Measurements from ENCODE around the gene RIMS1.
"Not testable (repeated sequence)": the region's sequence is repeated elsewhere in the genome, so short reads cannot be mapped to it uniquely, and the experiment has no call there.

Gene RIMS1

DNA sequence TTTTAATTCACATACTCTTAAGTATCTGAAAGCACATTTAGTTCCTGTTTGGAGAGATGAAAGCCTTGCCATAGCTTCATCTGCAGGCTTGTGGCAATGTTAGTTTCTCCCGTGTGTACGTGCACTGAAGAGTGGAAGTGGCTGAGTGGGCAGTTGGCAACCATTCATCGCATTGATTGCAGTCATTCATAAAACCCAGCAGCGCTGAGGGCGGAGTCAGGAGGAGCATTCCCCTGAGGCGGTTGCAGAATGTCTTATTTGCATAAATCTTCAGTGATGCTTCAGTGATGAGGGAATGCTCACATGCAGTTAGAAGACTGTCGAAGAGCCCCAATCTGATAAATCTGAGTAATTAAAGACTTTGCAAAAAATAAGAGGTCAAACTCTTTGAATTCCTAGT lies 79.1 kb downstream of the RIMS1 start:
- no peak overlapping the region for H3K4me3 ChIP-seq
- H3K27ac ChIP-seq: no peak overlapping the region

DNA sequence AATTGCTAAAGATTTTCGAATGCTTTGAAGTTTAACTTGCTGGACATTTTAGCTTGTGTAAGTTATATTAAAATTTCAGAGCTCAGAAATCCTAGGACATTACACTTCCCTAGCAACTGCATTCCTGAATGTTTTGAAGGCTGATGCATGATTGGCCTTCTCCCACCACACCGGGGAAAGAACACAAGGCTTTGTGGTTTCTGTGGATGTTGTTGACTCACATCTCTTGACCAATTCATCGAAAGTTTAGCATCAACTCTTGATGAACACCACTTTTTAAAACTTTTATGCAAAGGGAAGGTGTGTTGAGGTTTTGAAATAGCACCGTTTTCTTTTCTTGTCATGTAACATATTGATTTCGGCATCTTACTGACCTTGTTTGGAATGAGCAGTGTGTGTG lies 81.1 kb downstream of the RIMS1 start:
- H3K4me3 ChIP-seq: no peak overlapping the region
- no peak overlapping the region for H3K27ac ChIP-seq

GRCh38 chr6:71977884-71978283 lies 91.5 kb downstream of the RIMS1 start:
- Histone ChIP-seq H3K4me3 (no peak overlapping the region), H3K27ac (no peak overlapping the region)

GRCh38 chr6:71979911-71980310 lies 93.6 kb downstream of the RIMS1 start:
- H3K4me3 ChIP-seq: no peak overlapping the region
- H3K27ac ChIP-seq: no peak overlapping the region

- H3K27ac ChIP-seq: no peak overlapping the region
- H3K4me3 ChIP-seq: no peak overlapping the region
Observed at GRCh38 chr6:71982389-71982788, 96.0 kb downstream of the RIMS1 start.

DNA sequence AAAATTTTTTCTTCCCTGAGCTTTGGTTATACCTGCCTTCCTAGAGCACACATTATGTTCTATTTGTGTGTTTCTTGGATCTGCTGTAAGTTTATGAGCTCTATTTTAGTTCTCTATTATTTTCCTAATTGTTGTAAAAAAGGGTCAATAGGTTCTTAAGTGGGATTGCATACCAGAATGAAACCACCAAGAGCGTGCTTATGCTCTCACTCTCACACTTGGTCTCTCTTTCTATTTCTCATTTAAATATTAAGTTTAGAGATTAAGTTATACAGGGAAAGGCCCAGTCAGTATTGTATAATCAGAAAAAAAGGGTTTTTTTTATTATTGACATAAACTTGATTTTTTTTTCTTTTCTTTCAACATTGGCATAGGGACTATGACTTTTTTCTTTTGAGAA lies 96.8 kb downstream of the RIMS1 start:
- Histone ChIP-seq H3K4me3 (no peak overlapping the region), H3K27ac (no peak overlapping the region)

GRCh38 chr6:71994705-71995271 lies 108.4 kb downstream of the RIMS1 start:
- Histone ChIP-seq H3K27ac (no peak overlapping the region), H3K4me3 (no peak overlapping the region)

DNA sequence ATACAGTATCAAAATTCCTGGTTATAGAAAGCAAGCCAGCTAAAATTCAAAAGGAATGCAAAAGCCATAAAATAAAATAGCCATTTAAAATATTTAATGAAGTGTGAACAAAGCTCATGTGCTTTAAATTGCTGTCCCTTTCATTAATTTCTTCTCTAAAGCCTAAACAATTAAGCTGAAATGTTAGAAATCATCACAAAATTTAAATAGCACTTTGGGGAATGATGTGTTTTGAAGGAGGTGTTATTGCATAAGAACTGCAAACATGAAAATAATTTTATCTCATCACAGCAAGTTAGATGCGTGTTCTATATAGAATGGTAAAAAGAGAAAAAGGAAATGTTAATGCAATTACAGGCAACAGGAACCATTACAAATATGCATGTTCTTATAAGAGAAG lies 111.0 kb downstream of the RIMS1 start:
- no peak overlapping the region for H3K4me3 ChIP-seq
- no peak overlapping the region for H3K27ac ChIP-seq

DNA sequence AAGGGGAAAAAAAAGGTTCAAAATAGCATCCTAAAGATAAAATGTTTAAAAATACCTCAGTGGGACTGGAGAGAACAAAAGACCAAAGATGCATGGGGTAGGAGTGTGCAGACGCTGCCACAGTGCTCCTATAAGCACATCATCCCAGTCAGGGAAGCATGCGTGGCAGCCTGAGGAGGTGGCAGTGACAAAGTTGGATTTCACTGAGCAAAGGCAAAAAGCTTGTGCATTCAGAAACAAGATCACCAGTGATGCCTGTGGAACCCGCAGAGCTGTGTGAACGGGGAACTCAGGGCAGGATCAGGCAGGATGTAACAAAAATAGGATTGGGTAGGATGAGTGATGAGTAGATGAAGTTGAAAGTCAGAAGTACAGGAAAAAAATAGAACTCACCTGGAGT lies 116.1 kb downstream of the RIMS1 start:
- Histone ChIP-seq H3K4me3 (no peak overlapping the region), H3K27ac (no peak overlapping the region)

DNA sequence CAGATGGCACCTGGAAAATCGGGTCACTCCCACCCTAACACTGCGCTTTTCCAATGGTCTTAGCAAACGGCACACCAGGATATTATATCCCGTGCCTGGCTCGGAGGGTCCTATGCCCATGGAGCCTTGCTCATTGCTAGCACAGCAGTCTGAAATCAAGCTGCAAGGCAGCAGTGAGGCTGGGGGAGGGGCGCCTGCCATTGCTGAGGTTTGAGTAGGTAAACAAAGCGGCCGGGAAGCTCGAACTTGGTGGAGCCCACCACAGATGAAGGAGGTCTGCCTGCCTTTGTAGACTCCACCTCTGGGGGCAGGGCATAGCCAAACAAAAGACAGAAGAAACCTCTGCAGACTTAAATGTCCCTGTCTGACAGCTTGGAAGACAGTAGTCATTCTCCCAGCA lies 120.2 kb downstream of the RIMS1 start:
- H3K27ac ChIP-seq, H3K4me3 ChIP-seq: not testable (repeated sequence)

GRCh38 chr6:72022830-72023229 lies 136.5 kb downstream of the RIMS1 start:
- Histone ChIP-seq H3K27ac (no peak overlapping the region), H3K4me3 (no peak overlapping the region)

- Histone ChIP-seq H3K4me3 (no peak overlapping the region), H3K27ac (no peak overlapping the region)
Observed at GRCh38 chr6:72031471-72031870, 145.1 kb downstream of the RIMS1 start.

- no peak overlapping the region for H3K27ac ChIP-seq
- H3K4me3 ChIP-seq: no peak overlapping the region
Observed at GRCh38 chr6:72032086-72032485, 145.7 kb downstream of the RIMS1 start.

DNA sequence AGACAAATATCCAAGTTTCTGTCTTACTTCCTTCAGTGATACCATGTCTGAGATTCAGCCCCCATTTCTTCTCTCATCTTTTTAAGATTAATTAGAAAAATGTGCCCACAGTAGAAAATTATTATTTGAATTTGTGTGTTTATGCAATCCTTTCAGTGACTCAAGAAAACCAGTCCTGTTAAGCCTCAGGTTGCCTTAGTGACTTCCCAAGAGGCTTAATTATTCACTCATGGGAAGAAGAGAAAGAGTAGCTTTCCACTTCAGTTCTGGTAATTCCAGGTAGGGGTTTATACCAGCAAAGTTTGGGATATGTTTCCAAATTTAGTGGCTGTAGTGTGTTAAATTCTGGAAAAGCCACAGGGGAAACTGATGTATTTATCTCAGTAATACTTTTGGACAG lies 149.1 kb downstream of the RIMS1 start:
- Histone ChIP-seq H3K27ac (no peak overlapping the region), H3K4me3 (no peak overlapping the region)

- H3K27ac ChIP-seq: no peak overlapping the region
- no peak overlapping the region for H3K4me3 ChIP-seq
Observed at GRCh38 chr6:72035966-72036365, 149.6 kb downstream of the RIMS1 start.

- Histone ChIP-seq H3K27ac (no peak overlapping the region), H3K4me3 (no peak overlapping the region)
Observed at GRCh38 chr6:72037006-72037405, 150.7 kb downstream of the RIMS1 start.

DNA sequence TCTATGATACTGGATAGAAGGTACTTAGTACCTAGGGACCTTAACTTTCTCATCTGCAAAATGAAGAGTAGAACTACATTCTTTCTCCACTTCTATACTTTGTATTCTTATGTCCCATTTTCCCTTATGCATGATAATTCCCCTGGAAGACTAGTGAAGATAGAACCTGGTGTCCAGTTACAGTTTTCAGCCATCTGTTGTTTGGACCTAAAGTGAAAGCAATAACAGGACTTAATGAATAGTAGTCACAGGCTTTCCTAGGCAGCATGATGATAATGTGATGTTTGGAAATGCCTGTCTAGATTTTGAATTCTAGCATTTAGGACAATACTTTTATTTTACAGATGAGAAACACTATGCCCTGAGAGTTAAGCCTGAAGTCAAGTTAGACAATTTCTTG lies 153.8 kb downstream of the RIMS1 start:
- H3K27ac ChIP-seq: no peak overlapping the region
- no peak overlapping the region for H3K4me3 ChIP-seq

DNA sequence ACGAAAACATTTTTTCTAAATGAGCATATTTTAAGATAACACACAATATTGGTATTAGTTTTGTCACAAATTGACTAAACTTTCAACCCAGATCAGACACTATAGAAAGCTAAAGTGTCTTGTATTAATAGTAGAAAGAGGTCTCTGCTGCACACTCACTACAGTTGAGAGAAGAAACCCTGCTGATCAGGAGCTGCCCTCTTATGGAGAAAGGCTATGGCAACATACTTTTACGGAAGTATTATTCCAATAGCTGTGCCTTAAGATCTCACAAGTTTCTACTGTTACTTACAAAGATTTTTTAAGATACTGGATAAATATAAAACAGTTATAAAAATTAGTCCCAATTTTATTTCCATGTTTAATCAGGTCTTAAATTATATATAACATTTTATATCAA lies 155.7 kb downstream of the RIMS1 start:
- Histone ChIP-seq H3K27ac (no peak overlapping the region), H3K4me3 (no peak overlapping the region)

- Histone ChIP-seq H3K4me3 (no peak overlapping the region), H3K27ac (no peak overlapping the region)
Observed at GRCh38 chr6:72048080-72048479, 161.7 kb downstream of the RIMS1 start.

- no peak overlapping the region for H3K4me3 ChIP-seq
- no peak overlapping the region for H3K27ac ChIP-seq
Observed at GRCh38 chr6:72049376-72049775, 163.0 kb downstream of the RIMS1 start.

- Histone ChIP-seq H3K4me3 (no peak overlapping the region), H3K27ac (no peak overlapping the region)
Observed at GRCh38 chr6:72061286-72061685, 174.9 kb downstream of the RIMS1 start.

DNA sequence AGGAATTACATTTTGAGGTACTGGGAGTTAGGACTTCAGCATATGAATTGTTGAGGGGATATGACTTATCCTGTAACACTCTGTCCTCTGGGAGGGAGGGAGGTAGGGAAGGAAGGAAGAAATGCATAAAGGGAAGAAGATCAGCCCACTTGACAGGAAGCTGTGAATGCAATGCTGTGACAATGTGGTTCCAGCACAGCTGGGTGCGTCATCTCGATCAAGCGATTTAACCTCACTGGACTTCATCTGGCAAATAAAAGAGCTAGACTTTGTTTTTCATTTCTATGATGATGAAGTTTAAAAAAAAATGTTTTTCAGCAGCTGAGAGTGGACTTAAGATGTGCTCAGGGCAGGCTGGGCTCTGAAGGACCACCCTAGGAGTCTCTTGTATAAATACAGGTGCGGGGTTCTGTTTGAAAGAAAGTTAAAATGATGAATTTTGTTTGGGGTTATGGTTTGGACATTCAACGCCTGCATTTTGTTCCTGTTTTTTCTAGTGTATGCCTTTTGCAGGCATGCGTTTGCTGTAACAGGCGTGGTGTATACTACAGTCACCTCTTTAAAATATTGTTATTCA lies 178.1 kb downstream of the RIMS1 start:
- Histone ChIP-seq H3K4me3 (no peak overlapping the region), H3K27ac (no peak overlapping the region)
